HG02885 (cell line): Measurements from ENCODE around the gene FBXO11.

Source experiments
- ATAC-seq: cut with Tn5 transposase; IDR thresholded peaks from one replicate; pipeline ENCODE4 v1.9.1; 2021; ENCODE audit warnings: mild to moderate bottlenecking; ENCODE audit not compliant: unreplicated experiment, poor library complexity

FBXO11 gene

GRCh38 chr2:47799031-47799609 is 107.2 kb downstream of the FBXO11 start:
- ATAC-seq: no peak

DNA sequence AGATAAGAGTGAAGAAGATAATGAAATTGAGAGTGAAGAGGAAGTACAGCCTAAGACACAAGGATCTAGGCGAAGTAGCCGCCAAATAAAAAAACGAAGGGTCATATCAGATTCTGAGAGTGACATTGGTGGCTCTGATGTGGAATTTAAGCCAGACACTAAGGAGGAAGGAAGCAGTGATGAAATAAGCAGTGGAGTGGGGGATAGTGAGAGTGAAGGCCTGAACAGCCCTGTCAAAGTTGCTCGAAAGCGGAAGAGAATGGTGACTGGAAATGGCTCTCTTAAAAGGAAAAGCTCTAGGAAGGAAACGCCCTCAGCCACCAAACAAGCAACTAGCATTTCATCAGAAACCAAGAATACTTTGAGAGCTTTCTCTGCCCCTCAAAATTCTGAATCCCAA is 107.7 kb downstream of the FBXO11 start:
- ATAC-seq: no peak

DNA sequence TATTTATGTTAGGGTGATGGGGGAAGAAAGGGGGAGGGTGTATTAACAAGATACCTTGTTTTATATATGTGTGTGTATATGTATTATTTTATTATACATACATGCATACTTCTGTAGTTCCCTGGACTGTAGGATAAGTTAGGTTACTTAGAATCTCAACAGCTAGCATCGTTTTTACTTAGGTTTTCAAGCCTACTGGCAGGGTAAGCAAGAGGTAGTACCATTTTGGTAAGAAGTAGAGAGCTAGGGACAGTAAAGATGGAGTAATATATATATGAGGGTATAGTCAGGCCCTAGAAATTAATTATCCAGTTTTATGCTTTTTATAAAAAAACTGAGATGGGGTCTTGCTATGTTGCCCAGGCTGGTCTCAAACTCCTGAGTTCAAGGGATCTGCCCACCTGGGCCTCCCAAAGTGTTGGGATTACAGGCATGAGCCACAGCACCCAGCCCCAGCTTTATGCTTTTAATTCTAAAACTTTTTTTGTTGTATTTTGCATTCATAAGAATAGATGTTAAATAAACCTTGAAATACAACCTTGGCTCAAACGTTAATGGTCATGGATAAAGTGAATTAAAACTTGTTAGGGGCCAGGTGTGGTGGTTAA is 110.1 kb downstream of the FBXO11 start:
- no peak for ATAC-seq

DNA sequence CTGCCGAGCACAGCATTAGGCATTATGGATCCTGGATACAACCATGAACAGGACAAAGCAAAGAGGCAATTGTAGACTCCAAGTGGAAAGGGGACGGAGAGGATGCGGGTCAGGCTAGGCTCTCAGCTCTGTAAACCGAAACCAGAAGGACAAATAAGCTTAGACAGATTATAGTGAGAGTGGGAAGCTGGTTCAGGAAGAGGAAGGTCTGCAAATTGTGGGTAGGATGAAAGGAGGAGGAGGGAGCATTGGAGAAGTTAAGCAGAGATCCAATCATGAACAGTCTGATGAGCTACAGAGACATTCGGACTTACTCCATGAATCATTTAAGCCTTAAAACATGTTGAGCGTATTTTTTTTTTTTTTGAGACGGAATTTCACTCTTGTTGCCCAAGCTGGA is 120.3 kb downstream of the FBXO11 start:
- no peak for ATAC-seq

GRCh38 chr2:47784352-47784851 is 121.9 kb downstream of the FBXO11 start:
- ATAC-seq: no peak

DNA sequence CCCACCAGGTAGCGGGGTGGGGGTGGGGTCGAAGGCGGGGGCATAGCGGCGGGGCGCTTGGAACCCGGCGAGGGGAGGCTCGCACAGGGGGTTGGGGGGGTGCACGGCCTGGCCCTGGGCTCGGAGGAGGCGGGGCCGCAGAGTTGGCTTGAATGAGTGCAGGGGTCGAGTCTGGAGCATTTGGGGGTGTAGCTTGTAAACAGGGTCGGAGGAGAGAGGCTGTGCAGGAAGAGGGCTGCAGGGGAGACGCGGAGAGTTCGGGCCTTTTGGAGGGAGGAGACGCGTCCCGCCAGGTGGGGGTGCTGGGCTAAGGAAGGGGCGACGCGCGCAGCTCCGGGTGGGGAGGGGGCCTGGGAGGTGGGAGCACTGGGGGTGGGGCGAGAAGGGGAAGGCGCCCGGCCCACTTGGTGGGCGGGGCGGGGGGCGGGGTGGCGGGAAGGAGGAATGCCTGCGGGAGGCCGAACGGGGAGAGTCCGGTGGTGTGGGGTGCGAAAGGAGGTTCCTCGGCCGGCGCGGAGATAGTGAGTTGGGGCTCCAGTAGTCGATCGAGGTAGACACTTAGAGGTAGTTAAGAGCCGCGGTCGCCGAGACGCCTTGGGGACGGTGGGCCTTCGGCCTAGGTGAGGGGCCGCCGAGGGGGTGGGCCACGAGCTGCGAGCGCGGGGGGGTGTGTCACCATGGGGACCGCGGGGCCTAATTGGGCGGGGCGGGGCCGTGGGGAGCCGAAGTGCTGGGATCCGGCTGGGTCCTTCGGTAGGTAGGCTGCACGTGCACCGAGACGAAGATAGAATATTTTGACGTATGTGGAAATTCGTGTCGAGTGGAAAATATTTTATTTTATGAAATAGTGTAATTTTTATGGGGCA is 122.6 kb downstream of the FBXO11 start:
- peak; percentile 29 for ATAC-seq

DNA sequence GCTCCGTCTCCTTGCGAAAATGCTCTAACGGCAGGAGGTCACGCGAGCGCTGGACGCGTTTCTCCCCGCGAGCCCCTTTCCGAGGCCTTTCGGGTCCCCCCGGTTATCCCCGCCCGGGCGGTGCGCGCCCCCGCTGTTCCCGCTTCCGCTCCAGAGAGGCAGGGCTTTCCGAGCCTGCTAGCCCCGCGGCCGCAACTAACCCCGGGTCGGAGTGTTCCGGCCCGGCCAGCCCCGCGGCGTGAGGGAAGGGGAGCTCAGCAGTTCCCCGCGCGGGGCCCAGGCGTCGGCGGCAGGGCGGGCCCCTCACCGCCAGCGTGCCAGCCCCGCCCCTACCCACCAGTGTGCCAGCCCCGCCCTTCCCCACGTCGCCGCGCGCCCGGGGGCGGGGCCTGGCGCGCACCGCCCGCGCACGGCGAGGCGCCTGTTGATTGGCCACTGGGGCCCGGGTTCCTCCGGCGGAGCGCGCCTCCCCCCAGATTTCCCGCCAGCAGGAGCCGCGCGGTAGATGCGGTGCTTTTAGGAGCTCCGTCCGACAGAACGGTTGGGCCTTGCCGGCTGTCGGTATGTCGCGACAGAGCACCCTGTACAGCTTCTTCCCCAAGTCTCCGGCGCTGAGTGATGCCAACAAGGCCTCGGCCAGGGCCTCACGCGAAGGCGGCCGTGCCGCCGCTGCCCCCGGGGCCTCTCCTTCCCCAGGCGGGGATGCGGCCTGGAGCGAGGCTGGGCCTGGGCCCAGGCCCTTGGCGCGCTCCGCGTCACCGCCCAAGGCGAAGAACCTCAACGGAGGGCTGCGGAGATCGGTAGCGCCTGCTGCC is 123.4 kb downstream of the FBXO11 start, which contains the start of gene MSH6:
Gene MSH6, plus strand, starts transcription at position 475 of the 815 bp plus-strand sequence. Its CDS starts 89 bp downstream, at position 564.
- peak; percentile 84 for ATAC-seq

DNA sequence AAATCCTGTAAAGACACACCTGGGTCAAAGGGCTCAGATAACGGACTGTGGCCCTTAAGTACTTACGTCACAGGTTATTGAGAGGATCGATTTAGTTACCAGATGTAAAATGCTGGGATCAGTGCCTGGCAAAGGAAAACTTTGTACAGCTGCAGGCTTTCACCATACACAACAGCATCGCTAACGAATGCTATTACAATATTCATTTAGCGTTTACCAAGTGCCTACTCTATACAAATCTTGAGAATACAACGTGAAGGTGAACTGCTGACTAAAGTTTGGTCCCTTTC is 124.0 kb downstream of the FBXO11 start:
- no peak for ATAC-seq

DNA sequence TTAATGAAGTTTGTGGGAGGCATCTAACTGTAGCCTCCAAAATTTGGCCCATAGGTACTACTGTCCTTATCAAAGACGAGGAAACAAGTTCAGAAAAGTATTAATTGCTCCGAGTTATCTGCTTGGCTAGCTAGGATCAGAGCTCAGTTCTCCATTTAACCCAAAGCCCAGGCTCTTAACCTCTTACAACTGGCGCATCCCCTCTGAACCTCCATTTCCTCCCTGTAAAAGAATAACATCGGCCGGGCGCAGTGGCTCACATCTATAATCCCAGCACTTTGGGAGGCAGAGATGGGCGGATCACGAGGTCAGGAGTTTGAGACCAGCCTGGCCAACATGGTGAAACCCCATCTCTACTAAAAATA is 126.9 kb downstream of the FBXO11 start:
- no peak for ATAC-seq

DNA sequence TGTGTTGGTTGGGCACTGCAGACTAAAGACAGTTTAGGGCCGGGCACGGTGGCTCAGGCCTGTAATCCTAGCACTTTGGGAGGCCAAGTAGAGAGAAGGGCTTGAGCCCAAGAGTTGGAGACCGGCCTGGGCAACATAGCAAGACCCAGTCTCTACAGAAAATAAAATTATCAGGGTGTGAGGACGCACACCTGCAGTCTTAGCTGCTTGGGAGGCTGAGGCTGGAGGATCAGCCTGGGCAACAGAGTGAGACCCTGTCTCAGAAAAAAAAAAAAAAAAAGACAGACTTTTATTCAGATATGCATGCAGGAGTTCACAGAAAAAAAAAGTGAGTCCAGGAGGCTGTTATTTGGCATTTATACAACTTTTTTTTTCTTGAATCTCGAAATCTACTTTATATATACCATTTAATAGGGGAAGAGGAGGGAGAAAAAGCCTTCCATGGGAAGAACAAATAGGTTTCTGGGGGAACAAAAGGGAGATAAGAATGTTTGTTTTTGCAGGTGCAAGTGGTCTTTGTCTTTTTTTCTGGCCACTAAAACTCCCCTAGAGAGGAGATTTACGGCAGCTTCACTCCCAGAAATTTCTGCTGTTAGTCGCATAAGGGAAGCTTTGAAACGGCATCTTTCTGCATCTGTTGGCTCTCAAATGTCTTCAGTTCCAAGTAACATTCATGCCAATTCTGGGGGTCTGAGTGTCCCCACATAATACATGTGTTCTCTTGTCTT is 127.4 kb downstream of the FBXO11 start:
- ATAC-seq: no peak

- ATAC-seq: no peak
These were observed 128.9 kb downstream of the FBXO11 start for GRCh38 chr2:47777277-47777937.

DNA sequence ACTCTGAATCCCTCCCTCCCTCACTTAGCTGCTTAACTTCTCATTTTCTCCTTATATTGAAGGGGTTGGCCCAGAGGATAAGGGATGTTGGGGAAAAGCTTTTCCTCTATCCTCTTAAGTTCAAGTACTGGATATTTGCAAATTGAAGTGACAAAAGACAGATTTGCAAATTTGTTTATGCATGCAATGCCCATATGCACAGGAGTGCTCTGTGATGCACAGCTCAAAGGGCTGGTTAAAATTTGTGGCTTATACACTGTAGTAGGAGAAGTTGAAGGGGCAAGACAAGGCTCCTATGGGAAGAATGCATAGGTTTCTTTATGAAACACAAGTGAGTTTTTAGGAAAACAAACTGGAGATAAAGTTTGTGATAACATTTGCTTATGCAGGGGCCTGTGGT is 131.7 kb downstream of the FBXO11 start:
- no peak for ATAC-seq

DNA sequence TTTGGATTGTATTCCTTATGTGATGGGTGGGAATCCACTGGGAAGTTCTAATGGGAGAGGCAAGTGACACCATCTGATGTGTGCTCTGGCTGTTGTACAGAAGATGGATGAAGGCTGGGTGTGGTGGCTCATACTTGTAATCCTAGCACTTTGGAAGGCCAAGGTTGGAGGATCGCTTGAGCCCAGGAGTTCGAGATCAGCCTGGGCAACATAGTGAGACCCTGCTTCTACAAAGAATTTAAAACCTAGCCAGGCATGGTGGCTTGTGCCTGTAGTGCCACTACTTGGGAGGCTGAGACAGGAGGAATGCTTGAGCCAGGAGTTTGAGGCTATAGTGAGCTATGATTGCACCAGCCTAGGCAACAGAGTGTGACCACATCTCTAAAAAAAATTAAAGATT is 134.0 kb downstream of the FBXO11 start:
- no peak for ATAC-seq

- no peak for ATAC-seq
These were observed 135.1 kb downstream of the FBXO11 start for GRCh38 chr2:47771211-47771610.

DNA sequence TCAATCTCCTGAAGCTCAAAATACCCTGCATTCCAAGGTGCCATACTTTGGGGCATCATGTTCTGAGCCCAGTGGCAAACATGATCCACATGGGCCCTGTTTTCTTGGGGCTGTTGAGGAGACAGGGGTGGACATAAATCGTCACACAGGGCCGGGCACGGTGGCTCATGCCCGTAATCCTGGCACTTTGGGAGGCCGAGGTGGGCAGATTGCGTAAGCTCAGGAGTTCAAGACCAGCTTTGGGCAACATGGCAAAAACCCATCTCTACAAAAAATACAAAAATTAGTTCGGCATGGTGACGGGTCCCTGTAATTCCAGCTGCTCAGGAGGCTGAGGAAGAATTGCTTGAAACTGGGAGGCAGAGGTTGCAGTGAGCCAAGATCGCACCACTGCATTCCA is 137.0 kb downstream of the FBXO11 start:
- ATAC-seq: no peak

- ATAC-seq: peak; percentile 75
These were observed 138.3 kb downstream of the FBXO11 start for GRCh38 chr2:47767880-47768609.

GRCh38 chr2:47767497-47767844 is 138.8 kb downstream of the FBXO11 start:
- ATAC-seq: no peak

GRCh38 chr2:47751856-47752414 is 154.4 kb downstream of the FBXO11 start:
- peak; percentile 35 for ATAC-seq

DNA sequence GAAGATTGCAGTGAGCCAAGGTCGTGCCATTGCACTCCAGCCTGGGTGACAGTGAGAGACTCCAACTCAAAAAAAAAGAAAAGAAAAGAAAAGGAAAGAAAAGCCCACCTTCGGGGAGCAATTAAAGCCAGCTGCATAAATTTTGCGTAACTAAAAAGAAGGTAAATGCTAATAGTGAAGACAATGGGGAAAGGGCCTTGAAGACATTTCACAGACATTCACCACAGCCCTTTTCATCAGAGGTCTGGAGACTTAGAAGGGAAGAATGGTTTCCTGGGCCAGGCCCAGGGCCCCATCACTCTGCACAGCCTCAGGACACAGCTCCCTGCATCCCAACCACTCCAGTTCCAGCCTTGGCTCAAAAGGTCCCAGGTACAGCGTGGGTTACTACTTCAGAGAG is 158.4 kb downstream of the FBXO11 start:
- ATAC-seq: no peak
